ENCODE results near the gene LPIN1. TPM values are rescaled to one million over a fixed set of nuclear protein-coding genes. Genes with fewer than 3 reads are reported as not detected.
A peak's percentile ranks its signal among the peaks of the same experiment; 100 is the strongest.

LPIN1 gene
- polyA plus RNA-seq, 4 donors, result 22.1 to 26.2 (median 23.9) TPM

DNA sequence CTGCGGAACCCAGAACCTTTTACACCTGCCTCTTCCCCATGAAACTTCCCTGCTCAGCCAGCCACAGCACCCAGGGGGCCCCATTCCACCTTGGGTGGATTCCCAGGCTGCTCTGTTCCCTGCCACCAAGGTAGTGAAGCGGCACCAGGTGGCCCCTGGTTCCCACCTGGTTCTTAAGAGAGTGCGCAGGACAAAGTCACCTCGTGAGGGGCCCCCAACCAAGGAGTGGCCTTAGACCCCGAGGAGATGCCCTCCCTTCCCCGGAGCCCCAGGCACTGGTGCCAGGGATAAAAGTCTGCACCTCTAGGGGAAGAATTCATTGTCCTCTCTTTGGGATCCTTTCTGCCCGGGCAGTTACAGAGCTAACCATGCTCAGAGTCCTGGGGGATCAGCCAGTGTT, 3.1 kb upstream of the LPIN1 start:
- DNase-seq (ENCODE audit: low read depth in 4 of 4, low spot score in 3 of 4), result no peak

DNA sequence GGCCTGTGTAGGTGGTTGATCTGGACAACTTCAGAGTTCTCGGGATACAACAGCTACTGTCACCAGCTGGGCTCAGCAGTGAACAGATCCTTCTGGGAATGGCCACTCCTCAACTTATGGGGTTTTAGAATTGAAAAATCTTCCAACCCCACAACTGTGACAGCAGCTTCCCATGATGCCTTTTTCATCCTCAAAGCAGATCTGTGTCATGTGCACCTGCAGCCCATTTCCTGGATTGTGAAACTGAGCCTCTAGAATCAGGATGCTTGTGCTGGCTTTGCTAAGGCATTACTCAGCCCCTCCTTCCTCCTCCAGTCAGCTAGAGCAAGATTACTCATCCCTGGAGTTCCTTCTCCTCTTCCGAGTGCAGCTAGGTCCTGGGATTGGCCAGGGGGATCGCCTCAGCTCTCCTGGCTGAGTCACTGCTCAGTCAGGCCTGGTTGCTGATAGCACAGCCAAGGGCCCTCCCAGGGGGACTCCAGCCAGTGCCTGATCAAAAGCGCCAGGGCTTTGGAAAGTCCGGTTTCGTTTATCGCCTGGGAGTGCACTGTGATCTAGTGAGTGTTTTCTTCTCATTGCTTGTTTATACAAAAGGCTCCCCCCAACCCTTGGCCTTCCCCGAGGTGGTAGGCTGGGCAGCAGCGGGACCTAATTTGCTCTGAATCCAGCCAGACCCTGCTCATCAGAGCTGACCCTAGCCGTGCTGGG, 2.4 kb upstream of the LPIN1 start:
- peak; percentile 84 to 93 (median 88) for DNase-seq (ENCODE audit: low read depth in 4 of 4, low spot score in 3 of 4)

DNA sequence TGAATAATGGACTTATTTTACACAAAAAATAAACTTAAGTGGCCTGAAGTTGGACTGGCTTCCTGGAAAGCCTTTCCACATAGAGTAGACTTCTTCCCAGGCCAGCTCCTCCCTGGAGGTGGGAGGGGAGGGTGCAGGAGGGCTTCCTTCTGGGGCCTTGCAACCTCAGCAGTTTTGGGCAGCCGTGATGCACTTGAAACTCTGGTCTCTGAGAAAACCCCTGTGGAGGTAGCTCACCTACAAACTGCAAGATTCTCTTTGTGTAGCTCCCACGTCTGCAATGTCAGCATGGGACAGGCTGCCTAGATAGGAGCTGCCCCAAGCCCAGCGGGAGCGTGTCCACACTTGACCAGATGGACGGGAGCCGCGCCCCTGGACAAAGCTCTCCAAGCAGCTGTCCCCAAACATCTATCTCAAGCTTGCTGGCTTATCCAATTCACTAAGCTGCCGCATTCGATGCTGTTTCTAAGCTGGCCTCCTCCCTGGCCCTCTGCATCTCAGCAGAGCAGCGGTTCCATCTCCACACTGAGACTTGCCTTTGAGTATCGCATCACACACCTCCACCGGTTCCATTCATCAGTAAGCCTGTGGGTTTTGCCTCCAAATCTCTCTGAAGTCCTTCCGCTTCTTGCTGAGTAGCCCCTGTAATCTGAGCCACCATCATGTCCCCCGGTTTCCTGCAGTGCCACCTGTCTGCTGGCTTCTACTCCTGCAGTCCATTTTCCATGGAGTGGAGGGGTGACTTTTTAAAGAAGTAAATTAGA, 1.6 kb upstream of the LPIN1 start:
- DNase-seq (ENCODE audit: low read depth in 4 of 4, low spot score in 3 of 4), result no peak

DNA sequence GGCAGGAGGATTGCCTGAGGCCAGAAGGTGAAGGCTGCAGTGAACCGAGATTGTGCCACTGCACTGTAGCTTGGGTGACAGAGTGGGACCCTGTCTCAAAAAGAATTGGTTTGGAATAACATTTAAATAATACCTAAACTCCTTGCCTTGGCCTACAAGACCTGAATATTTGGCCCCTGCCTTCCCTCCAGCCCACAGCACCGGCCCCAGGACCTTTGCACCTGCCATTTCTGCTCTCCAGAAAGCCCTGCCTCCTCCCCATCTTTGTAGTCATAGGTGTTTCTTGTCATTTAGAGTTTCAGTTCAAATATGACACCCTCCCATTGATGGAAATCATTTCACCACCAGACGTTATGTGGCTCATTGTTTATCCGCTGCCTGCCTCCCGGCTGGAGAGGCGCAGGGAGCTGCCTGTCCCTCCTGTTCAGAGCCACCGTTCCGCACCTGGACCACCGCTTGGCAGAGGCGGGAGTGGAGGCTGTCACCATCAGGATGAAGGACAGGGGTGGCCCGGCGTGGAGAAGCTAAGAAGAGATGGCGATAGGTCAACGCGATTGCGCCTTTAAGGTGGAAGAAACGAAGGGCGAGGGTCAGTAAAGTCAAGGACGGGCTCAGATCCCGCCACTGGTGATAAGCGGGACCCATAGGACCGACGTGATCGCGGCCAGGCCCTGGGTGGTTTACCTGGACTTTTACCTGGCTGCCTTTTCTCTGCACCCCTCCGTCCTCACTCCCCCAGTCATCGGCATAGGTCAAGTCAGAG, 638 bp upstream of the LPIN1 start:
- DNase-seq (ENCODE audit: low read depth in 4 of 4, low spot score in 3 of 4), result no peak

DNA sequence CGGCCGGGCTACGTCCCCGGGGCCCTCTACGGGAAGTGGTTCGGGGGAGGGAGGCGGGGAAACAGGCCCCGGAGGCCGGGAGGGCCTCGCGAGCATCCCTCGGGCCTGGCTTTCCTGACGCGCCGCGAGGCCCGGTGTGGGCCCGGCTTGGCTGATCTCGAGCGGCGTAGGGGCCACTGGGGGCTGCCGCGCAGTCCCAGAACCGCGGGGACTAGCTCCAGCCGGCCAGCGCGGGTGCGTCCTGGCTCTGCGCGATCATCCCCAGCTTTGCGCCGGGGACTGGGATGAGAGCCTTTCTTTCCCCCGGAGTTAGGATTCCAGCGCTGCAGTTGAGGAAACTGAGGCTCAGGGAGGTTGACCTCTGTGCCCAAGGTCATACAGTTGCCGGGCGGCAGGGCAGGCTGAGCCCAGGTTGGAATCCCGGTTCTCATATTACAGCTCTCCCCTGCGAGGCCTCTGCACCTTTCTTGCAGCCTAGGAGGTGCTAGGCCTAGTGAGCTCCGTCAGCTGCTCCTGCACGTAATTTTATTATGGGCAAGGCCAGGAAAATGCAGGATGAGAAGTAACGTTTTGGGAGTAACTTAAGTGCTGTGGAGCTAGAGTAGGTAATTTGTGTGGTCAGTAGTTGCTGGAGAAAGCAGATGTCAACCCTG, 501 bp downstream of the LPIN1 start:
- no peak for DNase-seq (ENCODE audit: low read depth in 4 of 4, low spot score in 3 of 4)

DNA sequence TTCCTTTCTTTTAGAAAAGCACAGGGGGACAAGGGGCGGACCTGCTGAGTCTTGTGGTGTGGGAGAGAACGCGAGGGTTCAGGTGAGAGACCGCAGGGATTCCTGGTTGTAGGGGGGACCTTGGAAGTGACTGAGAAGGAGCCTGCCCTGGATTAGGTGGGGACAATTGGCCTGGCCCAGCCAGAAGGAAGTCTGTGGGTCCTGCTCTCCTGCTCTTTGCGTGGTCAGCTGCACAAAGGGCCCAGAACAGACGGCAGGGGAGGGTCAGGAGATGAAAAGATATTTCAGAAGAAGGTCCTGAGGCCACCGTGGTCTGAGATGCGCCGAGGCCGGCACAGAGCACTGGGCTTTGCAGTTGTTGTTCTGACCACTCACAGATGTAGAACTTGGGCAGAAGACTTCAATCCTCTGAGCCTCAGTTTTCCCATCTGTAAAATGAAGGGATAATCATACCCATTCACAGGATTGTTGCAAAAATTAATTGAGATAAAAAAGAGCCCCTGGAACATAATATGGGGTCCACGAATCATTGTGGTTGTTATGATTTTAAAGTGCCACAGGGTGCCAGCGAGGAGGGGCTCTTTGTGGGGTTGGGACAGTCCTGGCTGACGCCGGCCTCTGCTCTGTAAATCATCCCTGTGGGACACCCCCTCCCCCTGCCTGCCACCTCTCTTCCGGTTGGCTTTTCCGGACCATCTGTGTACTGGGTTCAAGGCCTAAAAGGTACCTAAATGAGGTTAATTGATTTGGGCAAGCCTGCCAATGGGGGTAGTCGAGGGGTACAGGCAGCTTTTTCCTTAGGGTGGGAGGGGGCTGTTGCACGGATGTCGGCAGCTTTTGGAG, 1.8 kb downstream of the LPIN1 start:
- no peak for DNase-seq (ENCODE audit: low read depth in 4 of 4, low spot score in 3 of 4)

DNA sequence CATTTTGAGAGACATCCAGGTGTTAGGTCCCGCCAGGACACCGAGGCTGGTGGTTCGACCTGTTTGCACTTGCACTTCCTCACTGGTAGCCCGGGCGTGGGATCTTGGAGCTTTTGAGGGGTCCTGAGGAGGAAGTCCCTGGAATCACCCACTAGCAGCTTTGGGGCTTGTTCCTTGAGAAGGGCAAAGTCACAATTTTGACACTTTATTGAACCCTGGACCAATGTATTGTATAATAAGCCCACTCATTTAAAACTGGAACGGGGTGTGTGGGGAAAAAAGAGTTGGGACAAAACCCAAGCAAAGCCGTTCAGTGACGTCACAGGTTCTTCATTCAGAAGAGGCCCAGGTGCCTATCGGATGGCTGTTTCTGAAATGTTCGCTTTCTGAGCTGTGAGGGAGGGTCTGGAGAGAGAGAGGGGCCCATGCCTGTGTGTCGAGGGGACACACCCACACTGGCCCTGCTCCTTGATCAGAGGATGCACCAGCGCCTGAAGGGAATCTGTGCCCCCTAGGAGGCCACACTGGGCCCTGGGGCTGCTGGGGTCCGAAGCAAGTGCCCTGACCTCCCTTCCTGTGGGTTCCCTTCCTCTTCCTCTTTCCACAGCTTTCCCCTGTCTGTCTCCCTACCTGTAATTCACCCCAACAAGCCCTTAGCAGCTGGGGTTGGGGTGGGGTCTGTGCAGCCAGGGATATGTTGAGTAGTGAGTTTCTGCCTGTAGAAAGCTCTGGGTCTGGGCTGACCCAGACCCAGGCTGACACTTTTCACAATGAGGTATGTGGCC, 2.6 kb downstream of the LPIN1 start:
- no peak for DNase-seq (ENCODE audit: low read depth in 4 of 4, low spot score in 3 of 4)

DNA sequence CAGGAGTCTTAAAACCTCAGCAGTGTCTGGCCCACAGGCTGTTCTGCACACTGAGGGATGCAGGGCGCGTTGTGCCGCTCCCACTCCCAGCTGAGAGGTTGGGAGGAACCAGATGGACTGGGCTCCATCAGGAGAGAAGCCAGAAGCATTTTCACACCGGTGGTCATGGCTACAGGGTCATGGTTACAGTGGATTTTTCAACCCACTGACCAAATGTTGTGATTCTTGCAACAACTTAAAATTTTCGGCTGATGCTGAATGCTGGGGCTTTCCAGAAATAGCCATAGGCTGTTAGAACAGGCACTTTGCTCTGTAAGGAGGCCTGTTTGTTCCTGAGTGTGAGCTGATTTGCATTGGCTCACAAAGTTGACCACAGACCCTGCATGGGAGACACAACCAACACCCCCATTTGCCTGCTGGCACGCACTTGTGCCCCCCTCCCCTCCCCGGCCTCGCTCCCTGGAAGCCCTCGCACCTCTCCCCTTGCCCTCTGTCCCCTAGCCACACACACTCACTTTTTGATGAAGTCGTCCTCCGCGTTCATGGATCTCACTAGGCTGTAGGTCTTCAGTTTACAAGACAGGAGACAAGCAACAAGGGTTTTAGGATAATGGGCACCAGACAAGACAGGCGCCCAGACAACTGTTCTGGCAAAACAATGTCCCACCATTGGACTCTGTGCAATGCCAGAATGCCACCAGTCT, 3.4 kb downstream of the LPIN1 start:
- no peak for DNase-seq (ENCODE audit: low read depth in 4 of 4, low spot score in 3 of 4)

DNA sequence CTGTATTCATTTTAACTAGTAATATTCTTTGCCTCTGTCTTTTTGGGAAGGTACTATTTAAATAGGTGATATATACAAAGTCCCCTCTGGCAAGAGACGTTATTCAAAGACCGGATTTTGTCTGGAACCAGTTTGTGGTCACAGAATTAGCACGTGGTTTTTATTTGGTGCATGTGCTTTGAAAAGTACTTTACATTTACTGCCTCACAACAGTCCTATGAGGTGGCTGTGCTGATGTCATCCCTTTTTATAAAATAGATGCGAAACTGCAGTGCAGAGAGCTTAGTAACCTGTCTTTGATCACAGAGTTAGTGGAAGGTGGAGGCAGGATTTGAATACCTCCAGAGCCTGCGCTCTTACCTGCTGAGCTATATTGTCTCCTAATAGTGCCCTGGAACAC, 4.0 kb downstream of the LPIN1 start:
- no peak for DNase-seq (ENCODE audit: low read depth in 4 of 4, low spot score in 3 of 4)

DNA sequence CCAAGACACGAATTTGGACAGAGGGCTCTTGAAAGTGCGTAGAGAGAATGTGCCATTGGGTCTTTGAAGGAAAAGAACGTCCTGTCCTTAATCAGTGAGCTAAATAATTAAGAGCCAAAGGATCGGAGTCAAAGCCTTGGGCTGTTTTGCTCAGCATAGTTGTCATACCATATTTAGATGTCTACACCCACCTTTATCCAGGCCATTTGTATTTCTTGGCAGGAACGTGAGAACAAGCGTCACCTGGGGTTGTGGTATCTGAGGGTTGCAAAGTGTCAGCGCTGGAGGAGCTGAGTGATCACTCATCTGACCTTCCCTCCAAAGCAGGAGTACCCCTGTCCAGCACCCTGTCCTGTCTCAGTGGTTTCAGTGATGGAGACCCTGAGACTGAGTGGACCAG, 4.5 kb downstream of the LPIN1 start:
- DNase-seq (ENCODE audit: low read depth in 4 of 4, low spot score in 3 of 4), result no peak

DNA sequence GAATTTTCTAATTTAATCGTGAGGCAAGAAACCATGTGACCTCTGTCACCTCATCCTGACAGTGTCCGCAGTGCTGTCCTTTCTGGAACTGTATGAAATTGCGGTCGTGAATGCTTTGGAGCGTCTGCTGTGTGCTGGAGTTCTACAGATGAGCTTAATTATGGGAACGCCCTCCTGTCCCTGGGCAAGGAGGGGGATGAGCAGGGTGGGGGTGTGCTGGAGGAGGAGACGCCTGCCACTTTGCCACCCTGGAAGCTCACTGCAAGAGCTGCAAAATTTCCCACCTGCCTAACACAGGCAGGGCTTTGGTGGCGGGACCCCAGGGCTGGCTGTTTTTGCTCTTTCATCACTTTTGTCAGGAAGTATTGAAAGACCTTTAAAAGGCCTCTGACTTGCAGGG, 6.5 kb downstream of the LPIN1 start:
- DNase-seq (ENCODE audit: low read depth in 4 of 4, low spot score in 3 of 4), result no peak

DNA sequence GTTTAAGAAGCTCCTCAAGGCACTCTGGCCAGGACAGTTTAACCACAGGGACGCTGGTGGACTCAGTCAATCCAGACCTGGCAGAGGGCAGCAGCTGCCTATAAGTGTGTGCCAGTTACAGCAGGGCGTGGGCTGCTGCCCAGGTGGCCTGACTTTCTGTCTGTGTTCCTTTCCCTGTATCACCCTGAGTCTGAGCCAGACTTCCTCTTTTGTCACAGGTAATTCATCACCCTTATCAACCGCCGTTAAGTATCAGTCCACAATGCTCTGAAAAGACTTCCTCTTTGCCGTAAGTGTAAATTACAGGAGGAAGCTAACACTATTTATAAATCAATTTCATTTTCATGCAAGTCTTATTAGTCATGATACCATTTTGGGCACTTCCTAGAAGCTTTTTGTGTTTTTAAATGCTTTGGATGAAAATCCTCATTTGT, 7.0 kb downstream of the LPIN1 start:
- DNase-seq (ENCODE audit: low read depth in 4 of 4, low spot score in 3 of 4), result no peak

DNA sequence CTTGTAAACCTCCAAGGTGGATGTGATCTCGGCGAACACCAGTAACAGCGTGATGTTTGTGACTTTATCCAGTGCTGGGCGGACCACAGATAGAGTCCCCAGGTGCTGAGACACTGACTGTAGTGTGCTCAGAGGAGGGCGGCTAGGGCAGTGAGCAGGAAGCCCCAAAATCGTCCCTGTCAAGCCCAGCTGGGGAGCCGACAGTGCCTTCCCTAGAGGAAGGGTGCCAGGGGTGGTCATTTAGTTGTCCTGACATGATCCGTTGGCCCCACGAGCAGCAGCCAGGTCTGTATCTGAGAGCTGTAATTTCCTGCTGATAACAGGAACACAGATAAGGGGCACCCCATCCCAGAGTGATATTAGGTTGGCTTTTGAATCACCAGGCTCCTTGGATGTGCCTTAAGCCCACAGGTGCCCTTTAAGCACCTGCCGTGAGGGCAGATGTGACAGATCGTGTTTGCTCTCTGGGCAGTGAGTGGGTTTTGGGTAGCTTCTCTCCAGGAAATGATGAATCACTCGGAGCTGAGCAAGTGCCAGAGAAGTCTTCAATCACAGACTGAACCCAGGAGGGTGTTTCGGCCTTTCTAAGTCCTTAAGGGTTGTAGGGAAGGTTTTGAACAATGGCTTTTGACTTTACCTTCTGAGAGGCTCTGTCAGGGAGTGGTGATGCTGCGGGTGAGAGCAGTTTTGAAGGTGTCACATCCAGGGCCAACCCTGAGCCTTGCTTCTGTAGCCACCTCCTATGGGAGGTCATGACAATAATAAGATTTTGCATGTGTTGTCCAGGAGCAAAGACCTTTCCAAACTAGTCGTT, 7.7 kb downstream of the LPIN1 start:
- no peak for DNase-seq (ENCODE audit: low read depth in 4 of 4, low spot score in 3 of 4)

DNA sequence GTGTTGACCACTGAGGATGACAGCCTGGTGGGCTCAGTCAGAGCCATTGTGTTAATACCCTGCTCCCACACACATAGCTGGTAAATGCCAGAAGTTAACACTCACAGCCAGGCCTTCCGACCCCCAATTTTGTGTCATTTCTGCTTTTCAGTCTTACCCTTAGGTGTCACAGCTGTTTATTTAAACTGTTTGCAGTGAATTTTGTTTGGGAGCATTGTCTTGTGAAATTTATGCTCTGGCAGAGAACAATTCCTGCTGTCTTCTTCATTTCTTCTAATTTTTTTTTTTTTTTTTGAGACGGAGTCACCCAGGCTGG, 8.2 kb downstream of the LPIN1 start:
- no peak for DNase-seq (ENCODE audit: low read depth in 4 of 4, low spot score in 3 of 4)

DNA sequence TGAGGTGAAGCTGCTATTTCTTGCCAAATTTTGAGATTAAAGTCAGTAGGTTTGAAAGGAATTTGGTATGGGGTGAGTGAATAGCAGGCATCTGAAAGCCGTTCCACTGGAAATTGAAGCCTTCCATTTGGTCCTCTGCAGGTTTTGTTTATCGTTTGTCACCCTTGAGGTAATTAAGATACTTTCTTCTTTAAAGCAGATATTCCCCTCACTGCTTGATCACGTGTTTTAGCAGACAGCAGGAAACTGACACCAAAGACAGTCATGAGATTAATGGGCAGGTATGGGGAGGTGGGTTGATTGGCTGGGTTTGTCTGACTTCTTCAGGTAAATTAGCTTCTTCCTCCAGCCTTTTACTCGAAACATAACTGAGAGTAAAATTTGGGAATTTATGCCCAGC, 10.7 kb downstream of the LPIN1 start:
- DNase-seq (ENCODE audit: low read depth in 4 of 4, low spot score in 3 of 4), result peak in 1 of 4 donors; percentile 70

DNA sequence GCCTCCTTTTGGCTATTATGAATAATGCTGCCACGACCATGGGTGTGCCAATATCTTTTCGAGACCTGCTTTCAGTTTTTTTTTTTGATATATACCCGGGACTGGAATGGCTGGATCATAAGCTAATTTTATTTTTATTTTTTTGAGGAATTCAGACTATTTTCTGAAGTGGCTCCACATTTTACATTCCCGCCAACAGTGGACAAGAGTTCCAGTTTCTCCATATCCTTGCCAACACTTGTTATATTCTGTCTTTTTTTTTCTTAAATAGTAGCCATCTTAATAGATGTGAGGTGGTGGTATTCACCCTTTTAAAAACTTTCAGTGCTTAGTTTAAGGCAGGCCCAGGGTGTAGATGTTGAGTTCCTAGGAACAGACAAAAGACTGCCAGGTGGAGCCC, 11.8 kb downstream of the LPIN1 start:
- no peak for DNase-seq (ENCODE audit: low read depth in 4 of 4, low spot score in 3 of 4)

DNA sequence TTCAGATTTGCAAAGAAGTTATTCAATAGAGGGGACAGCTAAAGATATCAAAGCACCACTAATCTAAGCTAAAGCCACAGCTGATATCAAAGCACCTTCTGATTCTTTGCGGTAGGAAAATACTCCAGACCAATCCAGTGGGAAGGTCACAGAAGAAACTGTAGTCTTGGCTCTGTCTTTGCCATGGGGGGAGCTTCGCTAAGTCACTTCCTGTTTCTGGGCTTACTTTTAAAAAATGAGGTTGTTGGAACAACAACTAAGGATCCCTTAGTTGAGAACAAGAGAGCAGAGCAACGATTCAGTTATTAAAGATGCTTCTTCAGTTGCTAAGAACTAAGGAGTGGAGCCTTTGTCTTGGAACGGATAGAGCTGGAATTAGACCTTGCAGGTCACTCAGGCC, 12.2 kb downstream of the LPIN1 start:
- no peak for DNase-seq (ENCODE audit: low read depth in 4 of 4, low spot score in 3 of 4)

Data from left renal pelvis (tissue), 4 donors.